ENCODE measurements around the gene ADAMTS15. TPM values are rescaled to one million over a fixed set of nuclear protein-coding genes. Genes with fewer than 3 reads are reported as not detected.

The ADAMTS15 gene
- total RNA-seq, 1 donor from 2014 or later, result 1.2 TPM

DNA sequence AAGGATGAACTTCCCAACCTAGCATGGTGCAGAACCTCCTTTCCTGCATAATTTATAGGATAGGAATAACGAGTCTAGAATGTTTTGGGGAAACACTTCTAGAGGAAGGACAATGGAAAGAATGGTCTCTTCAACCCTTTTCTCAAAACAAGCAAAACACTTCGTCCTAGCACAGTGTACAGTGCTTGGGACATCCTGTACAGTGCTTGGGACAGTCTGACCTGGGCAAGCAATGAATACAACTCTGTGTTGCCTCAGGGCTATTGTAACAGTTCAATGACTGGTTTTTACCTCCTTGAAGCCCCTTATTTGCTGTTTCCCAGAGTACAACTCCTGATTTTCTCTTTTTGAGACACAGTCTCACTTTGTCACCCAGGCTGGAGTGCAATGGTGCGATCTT, 18.5 kb upstream of the ADAMTS15 start:
- Mint-ChIP-seq H3K9me3 (ENCODE audit: low read depth) (no peaks in the 10 kb centered on the region), H3K27me3 (peaks cover 55% of the 10 kb centered on the region)

DNA sequence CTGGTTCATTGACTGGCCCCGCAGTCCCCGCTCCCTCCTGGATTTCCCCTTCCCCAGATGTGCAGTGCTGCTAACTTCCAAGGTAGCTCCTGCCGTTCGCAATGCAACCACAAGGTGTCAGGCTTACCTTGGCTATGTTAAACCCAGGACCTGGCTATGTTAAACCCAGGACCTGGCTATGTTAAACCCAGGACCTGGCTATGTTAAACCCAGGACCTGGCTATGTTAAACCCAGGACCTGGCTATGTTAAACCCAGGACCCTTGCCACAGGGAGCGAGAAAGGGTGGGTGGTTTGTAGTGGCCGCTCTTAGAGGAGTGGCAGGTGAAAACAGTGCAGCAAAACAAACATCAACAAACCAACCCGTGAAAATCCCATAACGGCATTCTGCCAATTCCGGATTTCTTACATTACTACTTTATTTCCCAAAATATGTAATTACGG, 17.1 kb upstream of the ADAMTS15 start:
- TF ChIP-seq, protein P1, sequence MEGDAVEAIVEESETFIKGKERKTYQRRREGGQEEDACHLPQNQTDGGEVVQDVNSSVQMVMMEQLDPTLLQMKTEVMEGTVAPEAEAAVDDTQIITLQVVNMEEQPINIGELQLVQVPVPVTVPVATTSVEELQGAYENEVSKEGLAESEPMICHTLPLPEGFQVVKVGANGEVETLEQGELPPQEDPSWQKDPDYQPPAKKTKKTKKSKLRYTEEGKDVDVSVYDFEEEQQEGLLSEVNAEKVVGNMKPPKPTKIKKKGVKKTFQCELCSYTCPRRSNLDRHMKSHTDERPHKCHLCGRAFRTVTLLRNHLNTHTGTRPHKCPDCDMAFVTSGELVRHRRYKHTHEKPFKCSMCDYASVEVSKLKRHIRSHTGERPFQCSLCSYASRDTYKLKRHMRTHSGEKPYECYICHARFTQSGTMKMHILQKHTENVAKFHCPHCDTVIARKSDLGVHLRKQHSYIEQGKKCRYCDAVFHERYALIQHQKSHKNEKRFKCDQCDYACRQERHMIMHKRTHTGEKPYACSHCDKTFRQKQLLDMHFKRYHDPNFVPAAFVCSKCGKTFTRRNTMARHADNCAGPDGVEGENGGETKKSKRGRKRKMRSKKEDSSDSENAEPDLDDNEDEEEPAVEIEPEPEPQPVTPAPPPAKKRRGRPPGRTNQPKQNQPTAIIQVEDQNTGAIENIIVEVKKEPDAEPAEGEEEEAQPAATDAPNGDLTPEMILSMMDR (IDR thresholded peaks at IDR 0.05; ENCODE audit: unreplicated experiment), result peak; percentile 69
- no peaks in the 10 kb centered on the region for H3K36me3 Mint-ChIP-seq (ENCODE audit: insufficient read depth)
- no peak overlapping the region for H3K27ac Mint-ChIP-seq

More for the DNA sequence above, 18.5 kb upstream of the ADAMTS15 start:
- H3K4me1 Mint-ChIP-seq (ENCODE audit: low read depth), result peaks cover 7% of the 10 kb centered on the region
- TF ChIP-seq, protein P1 (IDR thresholded peaks at IDR 0.05; ENCODE audit: unreplicated experiment), result no peak
- H3K4me3 Mint-ChIP-seq (ENCODE audit: low read depth), result no peak overlapping the region
- H3K36me3 Mint-ChIP-seq (ENCODE audit: insufficient read depth), result no peaks in the 10 kb centered on the region
- no peak overlapping the region for H3K27ac Mint-ChIP-seq
- no peak for DNase-seq (ENCODE audit: low spot score, unreplicated experiment)

DNA sequence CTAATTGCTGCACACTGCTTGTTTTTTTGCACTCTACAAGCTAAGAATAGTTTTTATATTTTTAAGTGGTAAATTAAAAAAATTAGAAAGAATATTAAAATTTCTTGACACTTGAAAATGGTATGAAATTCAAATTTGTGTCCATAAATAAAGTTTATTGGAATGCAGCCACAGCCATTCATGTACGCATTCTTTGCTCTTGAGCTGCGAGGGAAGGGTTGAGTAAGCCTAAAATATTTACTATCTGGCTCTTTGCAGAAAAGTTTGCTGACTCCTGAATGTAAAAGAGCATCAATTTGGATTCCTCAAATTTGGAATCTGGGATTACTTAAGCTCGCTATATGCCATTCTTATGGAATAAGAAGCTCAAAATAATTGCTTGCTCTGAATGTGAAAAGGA, 16.6 kb upstream of the ADAMTS15 start:
- no peak overlapping the region for H3K4me3 Mint-ChIP-seq (ENCODE audit: low read depth)
- H3K27me3 Mint-ChIP-seq, result peaks cover 40% of the 10 kb centered on the region
- peaks cover 7% of the 10 kb centered on the region for H3K4me1 Mint-ChIP-seq (ENCODE audit: low read depth)
- no peak for DNase-seq (ENCODE audit: low spot score, unreplicated experiment)
- no peaks in the 10 kb centered on the region for H3K9me3 Mint-ChIP-seq (ENCODE audit: low read depth)
- TF ChIP-seq, protein P1 (IDR thresholded peaks at IDR 0.05; ENCODE audit: unreplicated experiment), result no peak
- H3K36me3 Mint-ChIP-seq (ENCODE audit: insufficient read depth), result no peaks in the 10 kb centered on the region
- H3K27ac Mint-ChIP-seq, result no peak overlapping the region

More for the DNA sequence above, 17.1 kb upstream of the ADAMTS15 start:
- Mint-ChIP-seq H3K27me3 (peaks cover 42% of the 10 kb centered on the region), H3K4me1 (ENCODE audit: low read depth) (peaks cover 7% of the 10 kb centered on the region), H3K4me3 (ENCODE audit: low read depth) (no peak overlapping the region), H3K9me3 (ENCODE audit: low read depth) (no peaks in the 10 kb centered on the region)
- DNase-seq (ENCODE audit: low spot score, unreplicated experiment), result peak; percentile 82

DNA sequence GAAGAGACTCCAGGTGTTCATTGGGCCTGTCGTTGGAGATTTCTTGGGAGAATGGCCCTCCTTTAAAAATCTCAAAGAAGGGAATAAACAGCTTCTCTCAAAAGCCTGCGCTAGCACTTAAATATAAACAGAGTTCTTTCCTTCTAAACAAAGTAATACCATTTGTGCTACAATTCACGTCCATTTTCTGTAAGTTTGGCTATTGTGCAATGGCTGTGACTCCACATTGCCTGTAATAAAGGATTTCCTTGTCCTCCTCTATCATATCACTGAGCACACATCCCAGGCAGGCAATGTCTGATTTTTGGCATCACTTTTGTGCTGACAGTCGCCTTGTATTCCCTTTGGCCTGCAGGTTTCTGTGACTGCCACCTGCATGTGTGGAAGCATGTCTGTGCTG, 15.1 kb upstream of the ADAMTS15 start:
- TF ChIP-seq, protein P1 (IDR thresholded peaks at IDR 0.05; ENCODE audit: unreplicated experiment), result no peak
- Mint-ChIP-seq H3K4me3 (ENCODE audit: low read depth) (no peak overlapping the region), H3K36me3 (ENCODE audit: insufficient read depth) (no peaks in the 10 kb centered on the region), H3K27me3 (peaks cover 43% of the 10 kb centered on the region), H3K9me3 (ENCODE audit: low read depth) (no peaks in the 10 kb centered on the region), H3K4me1 (ENCODE audit: low read depth) (peaks cover 3% of the 10 kb centered on the region), H3K27ac (no peak overlapping the region)
- no peak for DNase-seq (ENCODE audit: low spot score, unreplicated experiment)

DNA sequence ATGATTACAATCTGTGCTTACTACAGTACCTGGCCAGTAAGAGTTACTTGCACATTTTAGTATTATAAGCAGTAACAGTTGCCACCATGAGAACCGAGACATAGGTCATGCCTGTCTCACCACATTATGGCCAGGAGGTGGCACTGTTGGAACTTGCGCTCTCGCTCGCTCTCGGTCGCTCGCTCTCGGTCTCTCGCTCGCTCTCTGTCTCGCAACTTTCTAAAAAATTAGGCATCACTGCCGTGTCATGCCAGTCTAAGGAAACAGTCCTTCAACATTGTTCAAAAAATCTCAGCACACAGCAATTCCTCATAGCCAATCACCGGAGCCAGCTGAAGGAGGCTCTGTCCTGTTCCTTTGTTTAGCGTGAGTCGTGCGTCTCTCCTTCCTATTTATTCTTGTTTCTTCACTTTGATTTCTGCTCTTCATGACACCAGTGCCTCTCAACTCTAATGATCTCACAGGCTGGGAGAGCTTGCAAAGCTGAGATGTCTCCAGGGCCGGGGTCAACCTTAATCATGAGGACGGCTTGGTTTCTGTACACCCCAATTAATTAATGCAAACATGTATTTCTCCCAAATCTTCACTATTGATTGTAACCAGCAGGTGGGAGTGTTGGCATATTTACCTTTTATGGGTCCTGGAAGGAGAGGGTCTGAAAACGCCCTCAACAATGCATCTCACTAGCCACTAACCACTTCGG, 13.8 kb upstream of the ADAMTS15 start:
- Mint-ChIP-seq H3K4me1 (ENCODE audit: low read depth) (no peaks in the 10 kb centered on the region), H3K4me3 (ENCODE audit: low read depth) (no peak overlapping the region), H3K27ac (no peak overlapping the region), H3K27me3 (peaks cover 38% of the 10 kb centered on the region), H3K9me3 (ENCODE audit: low read depth) (no peaks in the 10 kb centered on the region), H3K36me3 (ENCODE audit: insufficient read depth) (no peaks in the 10 kb centered on the region)
- TF ChIP-seq, protein P1 (IDR thresholded peaks at IDR 0.05; ENCODE audit: unreplicated experiment), result peak; percentile 71
- DNase-seq (ENCODE audit: low spot score, unreplicated experiment), result peak; percentile 55
